ENCODE measurements around the gene VAV1. TPM values are rescaled to one million over a fixed set of nuclear protein-coding genes. Genes with fewer than 3 reads are reported as not detected.

VAV1 gene
- total RNA-seq, 1 experiment from 2014 or later: 46.0 TPM

DNA sequence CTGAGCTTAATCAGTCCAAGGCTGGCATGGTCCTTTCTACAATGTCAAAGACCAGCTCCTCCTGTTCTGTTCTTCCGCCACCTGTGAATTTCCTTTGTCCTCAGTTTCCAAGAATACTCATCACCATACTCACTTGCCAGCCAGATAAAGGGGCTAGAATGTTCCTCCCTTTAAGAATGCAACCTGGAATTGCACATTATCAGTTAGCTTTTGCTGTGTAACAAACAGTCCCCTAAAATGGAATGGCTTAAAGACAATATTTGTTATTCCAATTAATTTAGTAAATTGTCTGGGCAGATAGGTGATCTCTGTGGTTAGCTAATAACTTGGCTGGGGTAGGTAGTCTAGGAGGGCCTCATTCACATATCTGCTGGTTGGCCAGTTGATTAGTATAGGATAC lies 36.0 kb downstream of the VAV1 start:
- no peak for DNase-seq
- H3K9me2 ChIP-seq (replicated peaks; ENCODE audit: insufficient read depth, low read length): no peaks in the 10 kb centered on the region
- H3K9me3 ChIP-seq (ENCODE audit: low read length): no peaks in the 10 kb centered on the region
- no peak overlapping the region for H2AFZ ChIP-seq (ENCODE audit: low read length)
- H3K9ac ChIP-seq (ENCODE audit: low read length): no peak overlapping the region
- H3K36me3 ChIP-seq (ENCODE audit: insufficient read depth, low read length): peaks cover 11% of the 10 kb centered on the region
- H3K27me3 ChIP-seq (ENCODE audit: low read length): no peaks in the 10 kb centered on the region
- no peak overlapping the region for H3K4me3 ChIP-seq (ENCODE audit: low read length)
- H3K4me1 ChIP-seq (ENCODE audit: low read length): no peaks in the 10 kb centered on the region
- H3K27ac ChIP-seq (ENCODE audit: low read length): no peak overlapping the region
- H3K79me2 ChIP-seq (ENCODE audit: low read length): peaks cover 89% of the 10 kb centered on the region
- no peak overlapping the region for H3K4me2 ChIP-seq (ENCODE audit: low read depth, low read length, poor library complexity, severe bottlenecking)
- no peaks in the 10 kb centered on the region for H4K20me1 ChIP-seq (ENCODE audit: insufficient read depth, low read depth, low read length)

DNA sequence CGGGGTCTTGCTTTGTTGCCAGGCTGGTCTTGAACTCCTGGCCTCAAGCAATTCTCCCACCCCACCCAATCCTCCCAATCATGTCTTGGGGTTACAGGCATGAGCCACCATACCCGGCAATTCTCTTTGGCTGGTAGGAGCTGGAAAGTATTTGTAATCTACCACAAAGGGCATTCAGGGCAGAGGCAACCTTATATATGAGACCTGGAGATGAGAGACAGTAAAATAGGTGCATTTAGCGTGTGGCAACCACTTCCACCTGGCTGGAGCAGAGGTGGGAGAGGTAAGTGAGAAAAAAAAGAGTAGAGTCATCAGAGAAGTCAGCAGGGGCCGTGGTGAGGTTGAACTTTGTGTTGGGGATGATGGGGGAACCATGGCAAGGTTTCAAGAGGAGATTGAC lies 36.8 kb downstream of the VAV1 start:
- Histone ChIP-seq H3K79me2 (ENCODE audit: low read length) (peaks cover 89% of the 10 kb centered on the region), H3K4me1 (ENCODE audit: low read length) (no peaks in the 10 kb centered on the region), H3K4me2 (ENCODE audit: low read depth, low read length, poor library complexity, severe bottlenecking) (no peak overlapping the region), H3K9ac (ENCODE audit: low read length) (no peak overlapping the region), H3K4me3 (ENCODE audit: low read length) (no peak overlapping the region), H3K27me3 (ENCODE audit: low read length) (no peaks in the 10 kb centered on the region), H3K27ac (ENCODE audit: low read length) (no peak overlapping the region), H2AFZ (ENCODE audit: low read length) (no peak overlapping the region), H4K20me1 (ENCODE audit: insufficient read depth, low read depth, low read length) (no peaks in the 10 kb centered on the region), H3K36me3 (ENCODE audit: insufficient read depth, low read length) (peaks cover 8% of the 10 kb centered on the region), H3K9me2 (replicated peaks; ENCODE audit: insufficient read depth, low read length) (no peaks in the 10 kb centered on the region), H3K9me3 (ENCODE audit: low read length) (no peaks in the 10 kb centered on the region)
- DNase-seq: no peak

GRCh38 chr19:6811378-6811777 lies 38.9 kb downstream of the VAV1 start:
- H3K27me3 ChIP-seq (ENCODE audit: low read length): no peaks in the 10 kb centered on the region
- peaks cover 94% of the 10 kb centered on the region for H3K79me2 ChIP-seq (ENCODE audit: low read length)
- H3K27ac ChIP-seq (ENCODE audit: low read length): no peak overlapping the region
- no peak overlapping the region for H3K4me2 ChIP-seq (ENCODE audit: low read depth, low read length, poor library complexity, severe bottlenecking)
- DNase-seq: no peak
- no peak overlapping the region for H2AFZ ChIP-seq (ENCODE audit: low read length)
- no peak overlapping the region for H3K4me3 ChIP-seq (ENCODE audit: low read length)
- no peaks in the 10 kb centered on the region for H3K9me3 ChIP-seq (ENCODE audit: low read length)
- H4K20me1 ChIP-seq (ENCODE audit: insufficient read depth, low read depth, low read length): no peaks in the 10 kb centered on the region
- H3K4me1 ChIP-seq (ENCODE audit: low read length): no peaks in the 10 kb centered on the region
- H3K9ac ChIP-seq (ENCODE audit: low read length): no peak overlapping the region
- H3K36me3 ChIP-seq (ENCODE audit: insufficient read depth, low read length): peaks cover 13% of the 10 kb centered on the region
- no peaks in the 10 kb centered on the region for H3K9me2 ChIP-seq (replicated peaks; ENCODE audit: insufficient read depth, low read length)

- H3K36me3 ChIP-seq (ENCODE audit: insufficient read depth, low read length): peaks cover 10% of the 10 kb centered on the region
- H3K27ac ChIP-seq (ENCODE audit: low read length): no peak overlapping the region
- H3K4me2 ChIP-seq (ENCODE audit: low read depth, low read length, poor library complexity, severe bottlenecking): no peak overlapping the region
Measured at GRCh38 chr19:6811906-6812305, 39.4 kb downstream of the VAV1 start.

DNA sequence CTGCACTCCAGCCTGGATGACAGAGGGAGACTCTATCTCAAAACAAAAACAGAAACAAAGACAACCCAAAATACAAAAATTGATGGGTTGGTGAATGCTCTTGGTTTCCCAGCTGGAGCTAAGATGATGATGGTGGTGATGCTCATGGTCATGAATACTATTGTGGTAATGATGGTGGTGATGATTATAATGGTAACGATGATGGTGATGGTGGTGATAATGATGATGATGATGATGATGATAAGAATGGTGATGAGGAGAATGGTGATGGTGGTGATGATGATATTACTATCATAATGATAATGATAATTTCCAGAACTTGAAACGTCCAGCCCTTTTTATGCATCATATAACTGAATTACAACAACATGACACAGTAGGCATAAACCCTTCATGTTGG lies 40.1 kb downstream of the VAV1 start:
- Histone ChIP-seq H4K20me1 (ENCODE audit: insufficient read depth, low read depth, low read length) (no peaks in the 10 kb centered on the region), H3K9me2 (replicated peaks; ENCODE audit: insufficient read depth, low read length) (no peaks in the 10 kb centered on the region), H3K27me3 (ENCODE audit: low read length) (no peaks in the 10 kb centered on the region), H3K36me3 (ENCODE audit: insufficient read depth, low read length) (peaks cover 10% of the 10 kb centered on the region), H3K79me2 (ENCODE audit: low read length) (peaks cover 92% of the 10 kb centered on the region), H3K4me2 (ENCODE audit: low read depth, low read length, poor library complexity, severe bottlenecking) (no peak overlapping the region), H3K9me3 (ENCODE audit: low read length) (no peaks in the 10 kb centered on the region), H2AFZ (ENCODE audit: low read length) (no peak overlapping the region), H3K4me1 (ENCODE audit: low read length) (no peaks in the 10 kb centered on the region), H3K27ac (ENCODE audit: low read length) (no peak overlapping the region), H3K9ac (ENCODE audit: low read length) (no peak overlapping the region), H3K4me3 (ENCODE audit: low read length) (no peak overlapping the region)
- no peak for DNase-seq

More at GRCh38 chr19:6811906-6812305, 39.4 kb downstream of the VAV1 start:
- Histone ChIP-seq H3K9me3 (ENCODE audit: low read length) (no peaks in the 10 kb centered on the region), H2AFZ (ENCODE audit: low read length) (no peak overlapping the region), H3K27me3 (ENCODE audit: low read length) (no peaks in the 10 kb centered on the region), H3K4me3 (ENCODE audit: low read length) (no peak overlapping the region), H3K4me1 (ENCODE audit: low read length) (no peaks in the 10 kb centered on the region), H4K20me1 (ENCODE audit: insufficient read depth, low read depth, low read length) (no peaks in the 10 kb centered on the region), H3K79me2 (ENCODE audit: low read length) (peaks cover 94% of the 10 kb centered on the region), H3K9me2 (replicated peaks; ENCODE audit: insufficient read depth, low read length) (no peaks in the 10 kb centered on the region), H3K9ac (ENCODE audit: low read length) (no peak overlapping the region)
- peak; percentile 59 for DNase-seq

DNA sequence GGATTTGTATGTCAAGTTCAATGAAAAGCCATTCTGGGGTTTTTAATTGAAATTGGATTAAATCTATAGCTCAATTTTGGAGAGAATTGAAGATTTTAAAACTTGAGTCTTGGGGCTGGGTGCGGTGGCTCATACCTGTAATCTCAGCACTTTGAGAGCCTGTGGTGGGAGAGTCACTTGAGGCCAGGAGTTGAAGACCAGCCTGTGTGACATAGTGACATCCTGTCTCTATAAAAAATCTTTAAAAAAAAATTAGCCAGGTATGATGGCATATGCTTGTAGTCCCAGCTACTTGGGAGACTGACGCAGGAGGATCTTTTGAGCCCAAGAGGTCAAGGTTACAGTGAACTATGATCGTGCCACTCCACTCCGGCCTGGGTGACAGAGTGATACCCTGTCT lies 41.2 kb downstream of the VAV1 start:
- H3K36me3 ChIP-seq (ENCODE audit: insufficient read depth, low read length): peaks cover 10% of the 10 kb centered on the region
- H3K27me3 ChIP-seq (ENCODE audit: low read length): no peaks in the 10 kb centered on the region
- no peaks in the 10 kb centered on the region for H3K4me1 ChIP-seq (ENCODE audit: low read length)
- peaks cover 7% of the 10 kb centered on the region; the same call in 1 of the 2 replicates for H3K9me3 ChIP-seq (ENCODE audit: low read length)
- no peaks in the 10 kb centered on the region for H3K9me2 ChIP-seq (replicated peaks; ENCODE audit: insufficient read depth, low read length)
- no peak overlapping the region for H3K4me3 ChIP-seq (ENCODE audit: low read length)
- no peak overlapping the region for H2AFZ ChIP-seq (ENCODE audit: low read length)
- H3K27ac ChIP-seq (ENCODE audit: low read length): no peak overlapping the region
- H3K79me2 ChIP-seq (ENCODE audit: low read length): peaks cover 94% of the 10 kb centered on the region
- no peak for DNase-seq
- H4K20me1 ChIP-seq (ENCODE audit: insufficient read depth, low read depth, low read length): no peaks in the 10 kb centered on the region
- H3K4me2 ChIP-seq (ENCODE audit: low read depth, low read length, poor library complexity, severe bottlenecking): no peak overlapping the region
- H3K9ac ChIP-seq (ENCODE audit: low read length): no peak overlapping the region

DNA sequence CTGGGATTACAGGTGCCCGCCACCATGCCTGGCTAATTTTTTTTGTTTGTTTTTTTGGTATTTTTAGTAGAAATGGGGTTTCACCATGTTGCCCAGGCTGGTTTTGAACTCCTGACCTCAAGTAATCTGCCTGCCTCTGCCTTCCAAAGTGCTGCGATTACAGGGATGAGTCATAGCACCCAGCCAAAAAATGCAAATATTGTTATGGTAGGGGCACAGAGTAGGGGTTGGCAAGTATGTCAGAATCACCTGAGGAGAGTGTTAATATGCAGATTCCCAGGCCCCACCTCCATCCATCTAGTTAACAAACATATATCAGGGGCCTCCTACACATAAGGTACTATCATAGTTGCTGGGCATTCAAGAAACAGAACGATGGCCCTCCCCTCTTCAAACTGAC lies 44.7 kb downstream of the VAV1 start:
- H3K9ac ChIP-seq (ENCODE audit: low read length): no peak overlapping the region
- no peaks in the 10 kb centered on the region for H4K20me1 ChIP-seq (ENCODE audit: insufficient read depth, low read depth, low read length)
- H3K9me2 ChIP-seq (replicated peaks; ENCODE audit: insufficient read depth, low read length): no peaks in the 10 kb centered on the region
- no peak overlapping the region for H2AFZ ChIP-seq (ENCODE audit: low read length)
- no peak for DNase-seq
- peaks cover 27% of the 10 kb centered on the region for H3K36me3 ChIP-seq (ENCODE audit: insufficient read depth, low read length)
- H3K4me3 ChIP-seq (ENCODE audit: low read length): no peak overlapping the region
- peaks cover 77% of the 10 kb centered on the region for H3K79me2 ChIP-seq (ENCODE audit: low read length)
- H3K4me1 ChIP-seq (ENCODE audit: low read length): no peaks in the 10 kb centered on the region
- H3K27ac ChIP-seq (ENCODE audit: low read length): no peak overlapping the region
- peaks cover 12% of the 10 kb centered on the region; the same call in 1 of the 2 replicates for H3K9me3 ChIP-seq (ENCODE audit: low read length)
- no peak overlapping the region for H3K4me2 ChIP-seq (ENCODE audit: low read depth, low read length, poor library complexity, severe bottlenecking)
- no peaks in the 10 kb centered on the region for H3K27me3 ChIP-seq (ENCODE audit: low read length)

DNA sequence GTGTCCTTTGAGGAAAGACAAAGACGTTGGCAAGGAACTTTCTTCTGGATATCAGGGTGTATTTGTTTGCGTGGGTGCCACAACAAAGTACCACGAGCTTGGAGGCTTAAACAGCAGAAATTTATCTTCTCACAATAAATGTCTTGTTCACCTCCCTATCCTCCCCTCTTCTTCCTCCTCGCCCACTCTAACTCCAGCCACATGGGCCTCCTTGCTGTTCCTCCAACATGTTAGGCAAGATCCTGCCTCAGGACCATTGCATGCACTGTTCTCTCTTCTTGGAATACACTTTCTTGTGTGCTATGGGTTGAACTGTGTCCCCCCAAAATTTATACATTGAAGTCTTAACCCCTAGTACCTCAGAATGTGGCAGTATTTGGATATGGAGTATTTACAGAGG lies 45.7 kb downstream of the VAV1 start:
- Histone ChIP-seq H4K20me1 (ENCODE audit: insufficient read depth, low read depth, low read length) (no peaks in the 10 kb centered on the region), H3K9me2 (replicated peaks; ENCODE audit: insufficient read depth, low read length) (no peaks in the 10 kb centered on the region), H3K4me1 (ENCODE audit: low read length) (no peaks in the 10 kb centered on the region), H3K27ac (ENCODE audit: low read length) (no peak overlapping the region), H3K27me3 (ENCODE audit: low read length) (no peaks in the 10 kb centered on the region), H3K9ac (ENCODE audit: low read length) (no peak overlapping the region), H3K79me2 (ENCODE audit: low read length) (peaks cover 68% of the 10 kb centered on the region), H3K4me2 (ENCODE audit: low read depth, low read length, poor library complexity, severe bottlenecking) (no peak overlapping the region), H3K36me3 (ENCODE audit: insufficient read depth, low read length) (peaks cover 27% of the 10 kb centered on the region), H2AFZ (ENCODE audit: low read length) (no peak overlapping the region), H3K4me3 (ENCODE audit: low read length) (no peak overlapping the region), H3K9me3 (ENCODE audit: low read length) (peaks cover 12% of the 10 kb centered on the region; the same call in 1 of the 2 replicates)
- DNase-seq: no peak

GRCh38 chr19:6819323-6819722 lies 46.8 kb downstream of the VAV1 start:
- peaks cover 57% of the 10 kb centered on the region for H3K79me2 ChIP-seq (ENCODE audit: low read length)
- no peaks in the 10 kb centered on the region for H3K4me1 ChIP-seq (ENCODE audit: low read length)
- peaks cover 12% of the 10 kb centered on the region; the same call in 1 of the 2 replicates for H3K9me3 ChIP-seq (ENCODE audit: low read length)
- no peaks in the 10 kb centered on the region for H3K27me3 ChIP-seq (ENCODE audit: low read length)
- H3K27ac ChIP-seq (ENCODE audit: low read length): no peak overlapping the region
- H4K20me1 ChIP-seq (ENCODE audit: insufficient read depth, low read depth, low read length): no peaks in the 10 kb centered on the region
- H3K9me2 ChIP-seq (replicated peaks; ENCODE audit: insufficient read depth, low read length): no peaks in the 10 kb centered on the region
- H3K9ac ChIP-seq (ENCODE audit: low read length): no peak overlapping the region
- H3K4me3 ChIP-seq (ENCODE audit: low read length): no peak overlapping the region
- no peak for DNase-seq
- no peak overlapping the region for H3K4me2 ChIP-seq (ENCODE audit: low read depth, low read length, poor library complexity, severe bottlenecking)
- H3K36me3 ChIP-seq (ENCODE audit: insufficient read depth, low read length): peaks cover 33% of the 10 kb centered on the region
- H2AFZ ChIP-seq (ENCODE audit: low read length): no peak overlapping the region
